Activated CD4-positive, CD25-positive, alpha-beta regulatory T cell treated with anti-CD3 and anti-CD28 coated beads, Interleukin-2, amount 50 U/mL, for 24 hours (primary cell): Measurements from ENCODE around the gene PIP.
"Not testable (repeated sequence)": the region's sequence is repeated elsewhere in the genome, so short reads cannot be mapped to it uniquely, and the experiment has no call there.

Experiments used
- ATAC-seq, 2 donors: fragments of 150-1000 bp; cut with Tn5 transposase; one replicate each; pipeline ENCODE4 v1.10.0; 2021; ENCODE audit warnings: mild to moderate bottlenecking in 1 of 2, moderate library complexity in 1 of 2

The PIP gene, protein sequence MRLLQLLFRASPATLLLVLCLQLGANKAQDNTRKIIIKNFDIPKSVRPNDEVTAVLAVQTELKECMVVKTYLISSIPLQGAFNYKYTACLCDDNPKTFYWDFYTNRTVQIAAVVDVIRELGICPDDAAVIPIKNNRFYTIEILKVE

DNA sequence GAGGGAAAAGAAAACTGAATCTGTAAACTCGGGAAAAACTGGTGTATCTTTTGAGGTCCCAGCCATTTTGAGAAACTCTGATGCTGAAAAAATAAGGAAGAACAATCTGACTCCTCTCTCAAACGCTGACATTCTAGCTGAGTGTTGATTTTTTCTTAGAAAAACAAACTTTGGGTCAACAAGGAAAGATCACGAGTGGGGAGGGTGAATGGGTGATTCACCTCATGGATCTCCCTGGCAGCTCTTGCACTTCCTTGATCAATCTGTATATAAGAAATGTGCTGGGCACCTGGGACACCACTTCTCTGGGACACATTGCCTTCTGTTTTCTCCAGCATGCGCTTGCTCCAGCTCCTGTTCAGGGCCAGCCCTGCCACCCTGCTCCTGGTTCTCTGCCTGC is at the start of gene PIP:
TSS of gene PIP (plus strand) at position 297 of the 400 bp plus-strand sequence. CDS start at position 337, 40 bp downstream.
- ATAC-seq = no peak

DNA sequence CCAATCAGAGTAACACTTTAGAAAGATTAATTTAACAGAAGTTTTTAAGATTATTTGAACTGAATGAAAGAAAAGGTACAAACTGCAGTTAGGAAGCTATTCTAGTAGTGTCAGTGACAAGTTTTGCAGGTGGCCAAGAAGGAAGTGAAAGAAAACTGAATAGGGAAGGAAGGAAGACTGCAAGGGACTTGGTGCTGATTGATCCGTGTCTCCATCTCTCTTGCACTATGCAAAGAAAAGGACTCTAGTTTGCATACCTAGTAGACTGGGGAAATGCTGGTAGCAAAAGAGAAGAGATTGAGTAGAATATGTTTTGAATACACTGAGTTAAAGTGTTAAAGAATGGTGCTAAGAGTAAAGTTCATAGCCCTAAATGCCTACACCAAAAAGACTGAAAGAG is 46.8 kb upstream of the PIP start:
- ATAC-seq = no peak

DNA sequence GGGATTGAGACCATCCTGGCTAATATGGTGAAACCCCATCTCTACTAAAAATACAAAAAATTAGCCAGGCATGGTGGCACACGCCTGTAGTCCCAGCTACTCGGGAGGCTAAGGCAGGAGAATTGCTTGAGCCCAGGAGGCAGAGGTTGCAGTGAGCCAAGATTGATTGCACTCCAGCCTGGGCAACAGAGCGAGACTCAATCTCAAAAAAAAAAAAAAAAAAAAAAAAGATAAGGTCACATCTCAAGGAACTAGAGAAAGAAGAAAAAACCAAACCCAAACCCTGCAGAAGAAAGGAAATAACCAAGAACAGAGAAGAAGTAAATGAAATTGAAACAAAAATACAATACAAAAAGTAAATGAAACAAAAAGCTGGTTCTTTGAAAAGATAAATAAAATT is 46.3 kb upstream of the PIP start:
- ATAC-seq = not testable (repeated sequence)

DNA sequence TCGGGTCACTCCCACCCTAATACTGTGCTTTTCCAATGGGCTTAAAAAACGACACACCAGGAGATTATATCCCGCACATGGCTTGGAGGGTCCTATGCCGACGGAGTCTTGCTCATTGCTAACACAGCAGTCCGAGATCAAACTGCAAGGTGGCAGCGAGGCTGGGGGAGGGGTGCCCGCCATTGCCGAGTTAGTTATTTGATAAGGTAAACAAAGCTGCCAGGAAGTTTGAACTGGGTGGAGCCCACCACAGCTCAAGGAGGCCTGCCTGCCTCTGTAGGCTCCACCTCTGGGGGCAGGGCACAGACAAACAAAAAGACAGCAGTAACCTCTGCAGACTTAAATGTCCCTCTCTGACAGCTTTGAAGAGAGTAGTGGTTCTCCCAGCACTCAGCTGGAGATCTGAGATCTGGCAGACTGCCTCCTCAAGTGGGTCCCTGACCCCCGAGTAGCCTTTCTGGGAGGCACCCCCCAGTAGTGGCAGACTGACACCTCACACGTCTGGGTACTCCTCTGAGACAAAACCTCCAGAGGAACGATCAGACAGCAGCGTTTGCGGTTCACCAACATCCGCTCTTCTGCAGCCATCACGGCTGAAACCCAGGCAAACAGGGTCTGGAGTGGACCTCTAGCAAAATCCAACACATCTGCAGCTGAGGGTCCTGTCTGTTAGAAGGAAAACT is 43.2 kb upstream of the PIP start:
- ATAC-seq = not testable (repeated sequence)

DNA sequence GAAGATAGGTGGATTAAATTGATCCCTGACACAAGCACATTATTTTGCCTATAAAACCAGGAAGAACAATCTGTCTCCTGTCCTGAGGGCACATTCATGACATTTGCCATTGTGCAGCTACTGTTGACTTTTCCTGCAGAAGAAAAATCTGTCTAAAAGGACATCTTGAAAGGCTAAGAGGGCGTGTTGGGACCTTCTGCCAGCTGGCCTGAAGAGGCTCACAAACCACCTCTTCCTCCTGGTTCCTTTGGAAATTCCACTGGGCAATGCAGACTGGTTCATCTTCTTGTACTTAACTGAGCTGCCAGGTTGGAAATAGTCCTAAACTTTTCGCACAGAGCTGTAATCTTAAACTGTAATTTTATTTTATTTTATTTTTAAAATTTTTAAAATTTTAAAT is 35.7 kb upstream of the PIP start:
- ATAC-seq = no peak

DNA sequence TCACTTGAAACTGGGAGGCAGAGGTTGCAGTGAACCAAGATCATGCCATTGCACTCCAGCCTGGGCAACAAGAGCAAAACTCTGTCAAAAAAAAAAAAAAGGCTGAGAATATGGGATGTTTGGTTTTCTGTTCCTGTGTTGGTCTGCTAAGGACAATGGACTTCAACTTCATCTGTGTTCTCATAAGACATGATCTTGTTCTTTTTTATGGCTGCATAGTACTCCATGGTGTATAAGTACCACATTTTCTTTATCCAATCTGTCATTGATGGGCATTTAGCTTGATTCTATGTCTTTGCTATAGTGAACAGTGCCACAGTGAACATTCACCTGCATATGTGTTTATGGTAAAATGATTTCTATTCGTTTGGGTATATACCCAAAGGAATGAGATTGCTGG is 32.3 kb upstream of the PIP start:
- ATAC-seq = not testable (repeated sequence)

DNA sequence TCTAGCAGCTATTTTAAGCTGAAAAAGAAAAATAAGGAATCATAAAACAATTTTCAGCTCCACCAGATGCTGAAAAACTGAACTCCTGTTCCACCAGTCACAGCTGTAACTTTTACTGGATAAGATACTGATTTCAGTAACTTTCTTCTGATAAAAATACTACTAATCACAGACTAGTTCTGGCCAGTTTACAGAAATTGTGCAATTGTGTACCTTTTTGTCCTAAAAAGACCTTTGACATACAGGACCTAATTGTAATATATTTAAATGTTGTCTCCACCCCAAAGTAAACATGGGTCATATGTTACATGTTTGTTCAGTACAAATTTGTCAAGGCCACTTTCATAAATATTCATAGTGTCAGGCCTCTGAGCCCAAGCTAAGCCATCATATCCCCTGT is 27.1 kb upstream of the PIP start:
- ATAC-seq = no peak

DNA sequence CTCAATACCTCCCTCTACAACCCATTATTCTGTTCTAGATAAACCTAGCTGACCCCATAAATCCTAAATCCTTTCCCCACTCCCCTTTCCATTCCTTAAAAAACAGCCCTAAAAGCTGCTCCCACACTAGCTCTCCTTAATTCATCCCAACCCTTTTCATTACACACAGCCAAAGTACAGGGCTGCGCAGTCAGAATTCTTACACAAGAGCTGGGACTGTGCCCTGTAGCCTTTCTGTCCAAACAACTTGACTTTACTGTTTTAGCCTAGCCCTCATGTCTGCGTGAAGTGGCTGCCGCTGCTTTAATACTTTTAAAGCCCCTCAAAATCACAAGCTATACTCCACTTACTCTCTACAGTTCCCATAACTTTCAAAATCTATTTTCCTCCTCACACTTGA is 23.9 kb upstream of the PIP start:
- ATAC-seq = not testable (repeated sequence)

DNA sequence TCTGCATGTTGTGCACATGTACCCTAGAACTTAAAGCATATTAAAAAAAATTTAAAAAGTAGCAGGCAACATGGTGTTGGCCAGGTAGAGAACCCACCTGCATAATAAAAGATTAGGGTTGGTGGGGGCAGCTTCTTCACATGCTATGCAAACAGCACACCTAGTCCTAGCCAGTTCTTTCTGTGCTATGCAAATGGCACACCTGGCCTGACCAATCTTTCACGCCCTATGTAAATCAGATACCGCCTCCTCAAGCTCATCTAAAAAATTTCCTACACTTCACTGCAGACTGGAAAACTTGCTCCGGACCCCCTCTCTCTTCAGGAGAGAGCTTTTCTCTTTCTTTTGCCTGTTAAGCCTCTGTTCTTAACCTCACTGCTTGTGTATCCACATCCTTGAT is 14.5 kb upstream of the PIP start:
- no peak for ATAC-seq

DNA sequence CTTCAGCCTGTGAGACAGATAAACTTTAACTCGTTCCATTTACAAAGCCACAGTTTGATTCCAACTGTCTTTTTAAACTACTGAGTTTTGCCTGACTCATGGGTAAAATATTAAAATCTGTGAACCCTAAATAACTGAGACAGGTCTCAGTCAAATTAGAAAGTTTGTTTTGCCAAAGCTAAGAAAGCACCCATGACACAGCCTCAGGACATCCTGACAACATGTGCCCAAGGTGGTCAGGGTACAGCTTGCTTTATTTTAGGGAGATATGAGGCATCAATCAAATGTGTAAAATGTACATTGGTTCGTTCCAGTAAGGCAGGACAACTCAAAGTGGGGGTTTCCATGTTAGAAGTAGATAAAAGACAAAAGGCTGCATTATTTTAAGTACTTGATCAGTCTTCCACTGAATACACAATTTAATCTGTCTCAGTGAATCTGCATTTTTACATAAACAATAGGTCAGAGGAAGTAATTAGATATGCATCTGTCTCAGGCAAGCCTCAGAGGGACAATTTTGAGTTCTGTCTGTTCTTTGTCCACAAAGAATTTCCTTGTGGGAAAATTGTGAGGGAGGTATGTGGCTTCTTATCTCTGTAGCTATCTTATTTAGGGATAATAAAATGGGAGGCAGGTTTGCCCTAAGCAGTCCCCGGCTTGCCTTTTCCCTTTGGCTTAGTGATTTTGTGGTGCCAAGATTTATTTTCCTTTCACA is 11.0 kb upstream of the PIP start:
- ATAC-seq = no peak

DNA sequence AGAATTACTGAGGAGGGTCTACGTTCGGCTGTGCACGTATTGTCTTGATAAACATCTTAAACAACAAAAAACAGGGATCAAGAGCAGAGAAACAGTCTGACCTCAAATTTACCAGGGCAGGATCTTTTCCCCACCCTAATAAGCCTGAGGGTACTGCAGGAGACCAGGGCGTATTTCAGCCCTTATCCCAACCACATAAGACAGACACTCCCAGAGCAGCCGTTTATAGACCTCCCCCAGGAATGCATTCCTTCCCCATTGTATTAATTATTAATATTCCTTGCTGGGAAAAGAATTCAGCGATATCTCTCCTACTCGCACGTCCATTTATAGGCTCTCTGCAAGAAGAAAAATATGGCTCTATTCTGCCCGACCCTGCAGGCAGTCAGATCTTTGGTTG is 8.6 kb upstream of the PIP start:
- not testable (repeated sequence) for ATAC-seq

DNA sequence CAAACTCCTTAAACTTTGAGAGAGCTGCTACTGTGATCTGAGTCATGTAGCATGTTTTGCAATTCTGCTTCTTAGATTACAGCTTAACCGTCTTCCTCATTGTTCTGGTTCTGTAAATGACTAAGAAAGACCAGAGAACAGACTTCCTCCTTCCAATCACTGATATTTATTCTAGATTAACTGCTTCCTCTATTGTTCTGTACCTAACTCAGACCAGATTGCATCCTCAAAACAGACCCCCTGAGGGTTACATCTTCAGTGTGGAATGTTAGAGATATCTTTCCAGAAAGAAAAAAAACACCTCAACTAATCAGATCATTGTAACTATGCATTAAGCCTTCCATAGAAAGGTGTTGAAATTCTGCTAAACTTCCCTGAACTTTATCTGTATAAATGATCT is 5.7 kb upstream of the PIP start:
- ATAC-seq = no peak

DNA sequence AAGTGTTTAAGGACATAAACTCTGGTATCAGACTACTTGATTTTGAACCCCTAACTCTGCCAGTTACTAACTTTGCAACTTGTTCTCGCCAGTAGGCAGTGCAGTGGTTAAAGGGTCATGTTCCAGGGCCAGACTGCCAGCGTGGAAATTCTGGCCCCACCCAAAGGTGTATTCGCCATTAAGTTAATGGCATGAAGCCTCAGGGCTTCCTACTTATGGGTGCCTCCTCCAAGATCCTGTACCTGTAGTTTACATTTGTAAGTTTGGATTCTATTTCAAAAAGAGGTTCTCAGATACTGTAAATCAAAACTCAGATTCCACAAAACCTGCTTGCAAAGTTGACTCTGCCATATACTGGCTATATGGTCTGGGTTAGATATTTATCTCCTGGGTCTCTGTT is 2.8 kb upstream of the PIP start:
- no peak for ATAC-seq

DNA sequence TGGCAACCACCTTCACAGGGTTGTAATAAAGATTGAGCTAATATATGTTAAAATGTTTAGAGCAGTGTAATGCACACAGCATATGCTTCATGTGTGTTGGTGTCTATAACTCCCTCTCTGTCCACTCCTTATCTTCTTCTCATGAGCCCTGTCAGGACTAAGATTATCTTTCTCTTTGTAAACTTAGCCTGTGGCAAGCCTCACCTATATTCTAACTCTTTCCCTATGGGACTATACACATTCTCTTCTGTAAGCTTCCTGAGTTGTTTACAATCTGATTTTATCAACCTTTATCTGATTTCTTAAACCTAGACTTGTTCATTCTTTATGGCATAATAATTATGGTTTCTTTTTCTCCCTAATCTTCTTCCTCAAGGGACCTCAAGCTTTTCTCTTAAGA is 2.4 kb upstream of the PIP start:
- no peak for ATAC-seq

DNA sequence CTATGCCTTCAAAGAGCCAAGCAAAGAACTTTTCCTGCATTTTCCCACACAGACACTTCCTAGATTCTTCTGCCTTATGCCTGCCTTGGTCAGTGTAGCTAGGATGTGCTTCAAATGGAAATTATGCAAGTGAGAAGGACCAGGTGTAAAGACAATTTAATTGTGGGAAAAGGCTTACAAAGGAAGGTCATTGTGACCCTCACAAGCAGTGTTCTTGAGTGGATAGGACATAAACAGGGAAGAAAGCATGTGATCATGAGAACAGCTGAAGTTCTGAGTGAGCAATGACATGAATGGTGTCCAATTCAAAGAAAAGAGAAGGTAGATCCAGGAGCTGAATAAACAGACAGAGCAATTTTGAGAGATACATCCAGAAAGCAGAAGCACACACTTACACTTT is 1.3 kb upstream of the PIP start:
- no peak for ATAC-seq

DNA sequence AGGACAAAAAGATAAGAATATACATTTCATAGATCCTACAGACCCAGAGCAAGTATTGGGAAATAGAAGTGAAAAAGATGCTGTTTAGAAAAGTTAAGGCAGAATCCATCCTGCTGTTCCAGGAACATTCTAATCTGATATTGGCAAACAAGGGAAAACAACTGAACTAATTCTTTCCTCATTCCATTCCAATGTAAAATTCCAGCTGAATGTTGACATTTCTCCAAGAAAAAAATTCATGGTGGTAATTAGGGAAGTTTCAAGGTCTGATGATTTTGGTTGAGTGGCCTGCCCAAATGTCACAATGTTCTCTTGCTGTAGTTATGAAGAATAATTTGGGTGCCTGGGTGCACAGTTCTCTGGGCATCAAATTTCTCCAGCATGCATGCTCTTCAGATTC is 15.2 kb downstream of the PIP start:
- no peak for ATAC-seq

DNA sequence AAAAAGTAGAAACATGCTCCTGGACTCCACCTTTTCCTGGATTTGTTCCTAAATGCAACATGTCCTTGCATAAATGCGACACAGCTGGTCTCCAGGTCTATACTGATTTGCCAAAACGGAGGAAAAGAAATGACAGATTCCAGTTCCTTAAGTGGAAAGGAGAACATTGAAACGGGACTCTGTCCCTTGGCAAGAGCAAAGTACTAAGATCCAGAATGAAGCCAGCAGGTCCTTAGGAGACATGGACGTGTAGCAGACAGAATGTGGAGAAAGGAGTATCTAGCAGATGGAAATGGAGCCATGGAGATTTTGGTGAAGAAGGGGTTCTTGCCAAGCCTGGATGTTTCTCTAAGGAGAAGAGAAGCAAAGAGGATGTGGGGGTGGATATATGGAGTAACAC is 16.2 kb downstream of the PIP start:
- ATAC-seq = no peak

DNA sequence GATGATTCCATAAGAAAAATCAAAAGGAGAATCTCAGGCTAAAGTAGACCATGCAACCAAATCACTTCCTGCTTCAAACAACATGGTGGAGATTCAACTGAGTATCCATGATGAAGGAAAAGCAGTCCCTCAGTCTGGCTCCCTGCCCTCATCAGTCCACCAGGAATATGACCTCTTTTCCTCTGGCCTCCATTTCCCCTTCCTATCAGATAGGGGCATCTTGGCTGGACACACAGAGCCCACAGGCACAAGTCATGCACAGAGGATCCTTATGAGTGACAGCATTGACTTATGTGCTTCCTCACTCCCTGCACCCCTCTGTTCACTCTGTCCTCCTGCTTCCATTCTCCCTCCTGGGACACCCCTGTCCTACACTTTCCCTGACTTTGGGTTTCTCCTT is 16.8 kb downstream of the PIP start:
- ATAC-seq = no peak

DNA sequence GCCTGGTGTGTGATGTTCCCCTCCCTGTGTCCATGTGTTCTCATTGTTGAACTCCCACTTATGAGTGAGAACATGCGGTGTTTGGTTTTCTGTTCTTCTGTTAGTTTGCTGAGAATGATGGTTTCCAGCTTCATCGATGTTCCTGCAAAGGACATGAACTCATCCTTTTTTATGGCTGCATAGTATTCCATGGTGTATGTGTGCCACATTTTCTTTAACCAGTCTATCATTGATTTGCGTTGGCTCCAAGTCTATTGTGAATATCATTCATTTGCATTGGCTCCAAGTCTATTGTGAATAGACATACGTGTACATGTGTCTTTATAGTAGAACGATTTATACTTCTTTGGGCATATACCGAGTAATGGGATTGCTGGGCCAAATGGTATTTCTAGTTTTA is 18.8 kb downstream of the PIP start:
- not testable (repeated sequence) for ATAC-seq

DNA sequence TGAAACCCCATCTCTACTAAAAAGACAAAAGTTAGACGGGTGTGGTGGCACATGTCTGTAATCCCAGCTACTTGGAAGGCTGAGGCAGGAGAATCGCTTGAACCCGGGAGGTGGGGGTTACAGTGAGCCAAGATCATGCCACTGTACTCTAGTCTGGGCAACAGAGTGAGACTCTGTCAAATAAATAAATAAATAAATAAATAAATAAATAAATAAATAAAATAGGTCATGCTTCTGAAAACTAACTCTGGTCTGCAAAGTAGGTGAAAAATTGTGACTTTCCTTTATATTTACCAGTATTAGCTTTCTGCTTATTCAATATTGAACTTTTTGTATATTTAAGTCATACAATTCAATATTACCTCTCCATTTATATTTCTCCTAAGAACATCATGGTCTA is 26.7 kb downstream of the PIP start:
- not testable (repeated sequence) for ATAC-seq

DNA sequence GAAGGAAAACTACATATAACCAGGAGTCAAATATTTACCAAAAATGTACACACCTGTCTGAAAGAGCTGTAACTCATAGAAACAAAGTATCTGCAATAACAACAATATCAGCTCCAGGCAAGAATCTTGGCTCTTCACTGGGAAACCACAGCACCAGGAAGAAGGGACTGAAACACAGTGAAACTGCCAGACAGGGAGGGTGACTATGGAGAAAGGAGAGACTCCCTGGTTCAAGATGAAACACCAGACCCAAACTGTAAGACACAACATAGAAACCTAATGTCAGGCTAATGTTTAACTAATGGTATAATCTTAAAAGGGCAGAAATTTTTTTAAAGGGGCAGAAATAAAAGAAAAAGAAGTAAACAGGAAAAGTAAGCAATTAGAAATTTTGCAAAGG is 39.8 kb downstream of the PIP start:
- ATAC-seq = no peak

DNA sequence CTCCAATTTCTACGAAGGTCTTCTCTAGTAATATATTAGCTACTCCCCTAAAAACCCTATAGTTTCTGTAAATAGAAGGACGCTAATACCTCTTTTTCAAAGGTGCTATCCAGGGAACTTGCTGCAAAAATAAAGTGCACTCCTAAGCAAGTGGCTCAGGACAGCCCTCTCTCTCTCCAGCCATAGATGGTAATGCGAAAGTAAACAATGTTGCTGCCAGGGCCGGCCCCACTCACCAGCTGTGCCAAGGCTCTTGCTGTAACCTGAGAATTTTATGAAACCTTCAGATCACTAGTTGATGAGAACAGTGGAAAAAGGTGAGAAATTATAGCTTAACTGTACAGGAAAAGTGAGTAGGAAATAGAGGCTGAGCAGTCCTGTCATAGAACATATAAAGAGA is 40.5 kb downstream of the PIP start:
- no peak for ATAC-seq

DNA sequence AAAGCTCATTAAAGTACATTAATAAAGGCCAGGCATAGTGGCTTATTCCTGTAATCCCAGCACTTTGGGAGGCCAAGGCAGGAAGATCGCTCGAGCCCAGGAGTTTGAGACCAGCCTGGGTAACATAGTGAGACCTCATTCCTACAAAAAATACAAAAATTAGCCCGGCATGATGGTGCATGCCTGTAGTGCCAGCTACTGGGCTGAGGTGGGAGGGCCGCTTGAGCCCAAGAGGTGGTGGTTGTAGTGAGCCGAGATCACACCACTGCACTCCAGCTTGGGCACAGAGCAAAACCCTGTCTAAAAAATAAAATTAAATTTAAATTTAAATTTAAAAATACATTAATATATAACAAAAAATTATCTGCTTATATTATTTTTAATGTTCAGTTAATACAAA is 44.3 kb downstream of the PIP start:
- ATAC-seq = no peak

DNA sequence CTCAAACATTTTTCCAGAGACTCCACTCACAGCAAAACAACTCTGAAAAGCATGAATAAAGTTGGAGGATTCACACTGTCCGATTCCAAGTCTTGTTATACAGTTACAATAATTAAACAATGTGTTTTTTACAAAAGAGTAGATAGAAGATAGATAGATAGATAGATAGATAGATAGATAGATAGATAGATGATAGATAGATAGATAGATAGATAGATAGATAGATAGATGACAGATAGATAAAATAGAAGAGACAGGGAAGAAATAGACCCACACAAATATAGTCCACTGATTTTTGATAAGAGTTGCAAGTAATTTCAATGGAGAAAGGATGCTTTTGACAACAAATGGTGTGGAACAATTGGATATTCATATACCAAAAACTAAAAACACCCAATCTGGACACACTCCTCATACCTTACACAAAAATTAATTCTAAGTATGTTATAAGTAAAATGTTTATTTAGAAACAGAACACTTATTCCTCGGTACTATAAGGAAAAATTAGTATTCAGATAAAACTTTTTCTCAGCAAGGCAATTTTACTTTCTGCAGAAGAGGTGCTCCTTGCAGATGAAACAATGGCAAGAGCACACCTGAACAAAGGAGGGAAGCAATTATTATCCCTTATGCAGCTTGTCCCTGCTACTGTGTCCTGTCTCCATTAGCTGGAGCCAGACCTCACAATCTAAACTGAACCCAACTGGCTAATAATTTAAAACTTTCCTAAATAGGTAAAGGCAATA is 45.7 kb downstream of the PIP start:
- no peak for ATAC-seq
